ENCODE data around the gene MYOT. TPM values are rescaled to one million over a fixed set of nuclear protein-coding genes. Genes with fewer than 3 reads are reported as not detected.

The MYOT gene
- total RNA-seq, 3 donors from 2014 or later (not counting 1 experiment from before 2014, with no cell fraction given): not detected

DNA sequence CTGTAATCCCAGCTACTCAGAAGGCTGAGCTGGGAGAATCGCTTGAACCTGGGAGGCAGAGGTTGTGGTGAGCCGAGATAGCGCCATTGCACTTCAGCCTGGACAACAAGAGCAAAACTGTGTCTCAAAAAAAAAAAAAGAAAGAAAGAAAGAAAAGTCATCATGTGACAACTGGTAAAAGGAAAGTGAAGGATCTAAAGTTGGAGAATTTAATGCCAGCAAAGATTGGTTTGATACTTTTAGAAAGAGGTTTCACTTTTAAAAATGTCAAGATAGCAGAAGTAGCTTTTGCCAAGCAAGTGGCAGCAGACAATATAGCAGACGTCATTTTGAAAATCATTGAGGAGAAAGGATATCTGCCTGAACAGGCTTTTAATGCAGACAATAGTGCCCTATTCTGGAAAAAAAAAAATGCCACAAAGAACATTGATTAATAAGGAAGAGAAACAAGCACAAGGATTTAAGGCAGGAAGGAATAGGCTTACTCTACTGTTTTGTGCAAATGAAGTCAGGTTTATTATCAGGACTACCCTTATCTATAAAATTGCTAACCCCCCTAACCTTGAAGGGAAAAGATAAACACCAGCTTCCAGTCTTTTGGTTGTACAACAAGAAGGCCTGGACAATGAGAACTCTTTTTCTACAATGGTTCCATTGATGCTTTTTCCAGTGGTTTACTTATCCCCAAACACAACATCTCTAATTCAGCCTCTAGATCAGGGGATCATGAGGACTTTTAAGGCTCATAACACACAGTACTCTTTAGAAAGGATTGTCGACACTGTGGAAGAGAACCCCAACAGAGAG is 33.6 kb downstream of the MYOT start:
- H3K27me3 ChIP-seq (ENCODE audit: control insufficient read depth, insufficient read depth, low read length): no peaks in the 10 kb centered on the region
- no peaks in the 10 kb centered on the region for H3K9me3 Mint-ChIP-seq
- H3K4me3 ChIP-seq (ENCODE audit: low read length): no peak overlapping the region
- no peak for DNase-seq
- intact Hi-C loops (cut with micrococcal nuclease): no loop called here
- H3K36me3 Mint-ChIP-seq: no peaks in the 10 kb centered on the region
- H3K36me3 ChIP-seq (ENCODE audit: control insufficient read depth, insufficient read depth, low read length): no peaks in the 10 kb centered on the region
- no peak overlapping the region for H3K27ac Mint-ChIP-seq
- TF ChIP-seq, protein P1, sequence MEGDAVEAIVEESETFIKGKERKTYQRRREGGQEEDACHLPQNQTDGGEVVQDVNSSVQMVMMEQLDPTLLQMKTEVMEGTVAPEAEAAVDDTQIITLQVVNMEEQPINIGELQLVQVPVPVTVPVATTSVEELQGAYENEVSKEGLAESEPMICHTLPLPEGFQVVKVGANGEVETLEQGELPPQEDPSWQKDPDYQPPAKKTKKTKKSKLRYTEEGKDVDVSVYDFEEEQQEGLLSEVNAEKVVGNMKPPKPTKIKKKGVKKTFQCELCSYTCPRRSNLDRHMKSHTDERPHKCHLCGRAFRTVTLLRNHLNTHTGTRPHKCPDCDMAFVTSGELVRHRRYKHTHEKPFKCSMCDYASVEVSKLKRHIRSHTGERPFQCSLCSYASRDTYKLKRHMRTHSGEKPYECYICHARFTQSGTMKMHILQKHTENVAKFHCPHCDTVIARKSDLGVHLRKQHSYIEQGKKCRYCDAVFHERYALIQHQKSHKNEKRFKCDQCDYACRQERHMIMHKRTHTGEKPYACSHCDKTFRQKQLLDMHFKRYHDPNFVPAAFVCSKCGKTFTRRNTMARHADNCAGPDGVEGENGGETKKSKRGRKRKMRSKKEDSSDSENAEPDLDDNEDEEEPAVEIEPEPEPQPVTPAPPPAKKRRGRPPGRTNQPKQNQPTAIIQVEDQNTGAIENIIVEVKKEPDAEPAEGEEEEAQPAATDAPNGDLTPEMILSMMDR (IDR thresholded peaks at IDR 0.05): no peak
- 70% methylated on average over 5 of the region's 5 CpGs for WGBS (ENCODE audit: insufficient coverage)
- no peak overlapping the region for H3K4me3 Mint-ChIP-seq
- H3K9me3 ChIP-seq (ENCODE audit: control insufficient read depth, insufficient read depth, low read length): no peaks in the 10 kb centered on the region
- no peak for ATAC-seq
- H3K4me1 ChIP-seq (ENCODE audit: control insufficient read depth, insufficient read depth, low read length): no peaks in the 10 kb centered on the region
- H3K27me3 Mint-ChIP-seq (ENCODE audit: low read depth in 2 of 2): peaks cover 3 to 11% of the 10 kb centered on the region in 2 donors
- peaks cover 0 to 6% of the 10 kb centered on the region in 2 donors for H3K4me1 Mint-ChIP-seq
- H3K27ac ChIP-seq (ENCODE audit: low read length): no peak overlapping the region

- Histone ChIP-seq H3K9me3 (ENCODE audit: control insufficient read depth, insufficient read depth, low read length) (no peaks in the 10 kb centered on the region), H3K4me1 (ENCODE audit: control insufficient read depth, insufficient read depth, low read length) (no peaks in the 10 kb centered on the region), H3K27ac (ENCODE audit: low read length) (no peak overlapping the region), H3K27me3 (ENCODE audit: control insufficient read depth, insufficient read depth, low read length) (no peaks in the 10 kb centered on the region), H3K4me3 (ENCODE audit: low read length) (no peak overlapping the region), H3K36me3 (ENCODE audit: control insufficient read depth, insufficient read depth, low read length) (no peaks in the 10 kb centered on the region)
- Mint-ChIP-seq H3K36me3 (no peaks in the 10 kb centered on the region), H3K27me3 (ENCODE audit: low read depth in 2 of 2) (peaks cover 3 to 11% of the 10 kb centered on the region in 2 donors), H3K27ac (no peak overlapping the region), H3K9me3 (no peaks in the 10 kb centered on the region), H3K4me3 (no peak overlapping the region), H3K4me1 (peaks cover 0 to 6% of the 10 kb centered on the region in 2 donors)
- intact Hi-C loops (cut with micrococcal nuclease): no loop called here
- TF ChIP-seq, protein P1 (IDR thresholded peaks at IDR 0.05): no peak
- 94% methylated on average over 1 of the region's 1 CpG for WGBS (ENCODE audit: insufficient coverage)
- ATAC-seq (no peak), DNase-seq (no peak)
Measured at GRCh38 chr5:137902408-137903133, 34.9 kb downstream of the MYOT start.

DNA sequence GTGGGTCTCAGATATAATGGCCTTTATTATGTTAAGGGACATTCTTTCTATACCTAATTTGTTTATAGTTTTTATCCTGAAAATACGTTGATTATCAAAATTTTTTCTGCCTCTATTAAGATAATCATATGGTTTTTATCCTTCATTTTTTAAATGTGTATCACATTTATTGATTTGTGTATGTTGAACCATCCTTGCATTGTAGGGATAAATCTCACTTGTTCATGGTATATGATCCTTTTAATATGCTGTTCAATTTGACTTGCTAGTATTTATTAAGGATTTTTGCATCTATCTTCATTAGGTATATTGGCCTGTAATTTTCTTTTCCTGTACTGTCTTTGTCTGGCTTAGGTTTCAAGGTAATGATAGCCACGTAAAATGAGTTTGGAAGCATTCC is 47.1 kb downstream of the MYOT start:
- no peak overlapping the region for H3K4me3 Mint-ChIP-seq
- ATAC-seq (no peak), DNase-seq (no peak)
- Histone ChIP-seq H3K27me3 (ENCODE audit: control insufficient read depth, insufficient read depth, low read length) (no peaks in the 10 kb centered on the region), H3K27ac (ENCODE audit: low read length) (no peak overlapping the region), H3K36me3 (ENCODE audit: control insufficient read depth, insufficient read depth, low read length) (no peaks in the 10 kb centered on the region), H3K4me1 (ENCODE audit: control insufficient read depth, insufficient read depth, low read length) (no peaks in the 10 kb centered on the region), H3K9me3 (ENCODE audit: control insufficient read depth, insufficient read depth, low read length) (peaks cover 4% of the 10 kb centered on the region), H3K4me3 (ENCODE audit: low read length) (no peak overlapping the region)
- H3K36me3 Mint-ChIP-seq: peaks cover 8% of the 10 kb centered on the region
- no peak overlapping the region for H3K27ac Mint-ChIP-seq
- TF ChIP-seq, protein P1 (IDR thresholded peaks at IDR 0.05): no peak
- 75% methylated on average over 1 of the region's 2 CpGs for WGBS (ENCODE audit: insufficient coverage)
- peaks cover 0 to 17% of the 10 kb centered on the region in 2 donors for H3K27me3 Mint-ChIP-seq (ENCODE audit: low read depth in 2 of 2)
- H3K4me1 Mint-ChIP-seq: no peaks in the 10 kb centered on the region
- intact Hi-C loops (cut with micrococcal nuclease): no loop called here
- H3K9me3 Mint-ChIP-seq: peaks cover 6 to 12% of the 10 kb centered on the region in 2 donors
